ENCODE results near the gene LAMA2. TPM values are rescaled to one million over a fixed set of nuclear protein-coding genes. Genes with fewer than 3 reads are reported as not detected.

LAMA2 gene
- total RNA-seq, 1 experiment from 2014 or later: 3.7 TPM

- no peak for DNase-seq (ENCODE audit: low spot score)
Measured at GRCh38 chr6:129364767-129365166, 481.8 kb downstream of the LAMA2 start.

- DNase-seq (ENCODE audit: low spot score): no peak
Measured at GRCh38 chr6:129368076-129368475, 485.1 kb downstream of the LAMA2 start.

GRCh38 chr6:129368970-129369369 lies 486.0 kb downstream of the LAMA2 start:
- no peak for DNase-seq (ENCODE audit: low spot score)

- DNase-seq (ENCODE audit: low spot score): no peak
Measured at GRCh38 chr6:129369737-129370136, 486.8 kb downstream of the LAMA2 start.

GRCh38 chr6:129370268-129370916 lies 487.5 kb downstream of the LAMA2 start:
- peak; percentile 28 for DNase-seq (ENCODE audit: low spot score)

GRCh38 chr6:129381885-129382284 lies 498.9 kb downstream of the LAMA2 start:
- DNase-seq (ENCODE audit: low spot score): no peak

- DNase-seq (ENCODE audit: low spot score): no peak
Measured at GRCh38 chr6:129382916-129383315, 500.0 kb downstream of the LAMA2 start.

- DNase-seq (ENCODE audit: low spot score): no peak
Measured at GRCh38 chr6:129385117-129385516, 502.2 kb downstream of the LAMA2 start.

- DNase-seq (ENCODE audit: low spot score): no peak
Measured at GRCh38 chr6:129390900-129391299, 508.0 kb downstream of the LAMA2 start.

- DNase-seq (ENCODE audit: low spot score): no peak
Measured at GRCh38 chr6:129393654-129394053, 510.7 kb downstream of the LAMA2 start.

GRCh38 chr6:129398764-129399163 lies 515.8 kb downstream of the LAMA2 start:
- no peak for DNase-seq (ENCODE audit: low spot score)

- DNase-seq (ENCODE audit: low spot score): peak; percentile 13
Measured at GRCh38 chr6:129402244-129402643, 519.3 kb downstream of the LAMA2 start.

- DNase-seq (ENCODE audit: low spot score): no peak
Measured at GRCh38 chr6:129411092-129411491, 528.2 kb downstream of the LAMA2 start.

- DNase-seq (ENCODE audit: low spot score): no peak
Measured at GRCh38 chr6:129416337-129416990, 533.5 kb downstream of the LAMA2 start.

GRCh38 chr6:129417416-129418086 lies 534.6 kb downstream of the LAMA2 start:
- DNase-seq (ENCODE audit: low spot score): no peak

GRCh38 chr6:129419324-129419723 lies 536.4 kb downstream of the LAMA2 start:
- DNase-seq (ENCODE audit: low spot score): no peak

- no peak for DNase-seq (ENCODE audit: low spot score)
Measured at GRCh38 chr6:129426343-129426742, 543.4 kb downstream of the LAMA2 start.

GRCh38 chr6:129429956-129430355 lies 547.0 kb downstream of the LAMA2 start:
- peak; percentile 80 for DNase-seq (ENCODE audit: low spot score)

- no peak for DNase-seq (ENCODE audit: low spot score)
Measured at GRCh38 chr6:129432738-129433137, 549.8 kb downstream of the LAMA2 start.

GRCh38 chr6:129434091-129434490 lies 551.2 kb downstream of the LAMA2 start:
- DNase-seq (ENCODE audit: low spot score): no peak

- DNase-seq (ENCODE audit: low spot score): peak; percentile 57
Measured at GRCh38 chr6:129440691-129441090, 557.8 kb downstream of the LAMA2 start.

GRCh38 chr6:129444683-129445082 lies 561.7 kb downstream of the LAMA2 start:
- no peak for DNase-seq (ENCODE audit: low spot score)

Measured in A172 (cell line).